Activated CD8-positive, alpha-beta memory T cell treated with anti-CD3 and anti-CD28 coated beads, Interleukin-2, amount 10 ng/mL, durations not matched to agents 7 days and 5 days (primary cell): ENCODE results near the gene IP6K3. TPM values are rescaled to one million over a fixed set of nuclear protein-coding genes. Genes with fewer than 3 reads are reported as not detected.

Experiments used
- ATAC-seq: fragments of 150-1000 bp; cut with Tn5 transposase; one replicate; pipeline ENCODE4 v1.10.0; 2021; ENCODE audit warnings: moderate library complexity
- CTCF ChIA-PET: fragments of 350-600 bp; sonication (Branson Sonifier 250); formaldehyde crosslinking; loops from one replicate; lab custom pipeline; 2021; ENCODE audit warnings: antibody characterized with exemption; lab: Charles Lee
- DNase-seq: peaks from one replicate; pipeline ENCODE4 v3.0.0-alpha.2; 2020
- H3K27ac Mint-ChIP-seq: one replicate; pipeline ENCODE4 v1.8.0; 2021; ENCODE audit warnings: mild to moderate bottlenecking, mixed read lengths
- H3K27me3 Mint-ChIP-seq: one replicate; pipeline ENCODE4 v1.8.0; 2021; ENCODE audit warnings: mixed read lengths
- H3K36me3 Mint-ChIP-seq: one replicate; pipeline ENCODE4 v1.8.0; 2021; ENCODE audit warnings: mild to moderate bottlenecking, mixed read lengths
- H3K4me1 Mint-ChIP-seq: one replicate; pipeline ENCODE4 v1.8.0; 2021; ENCODE audit warnings: mixed read lengths
- H3K4me3 Mint-ChIP-seq: one replicate; pipeline ENCODE4 v1.8.0; 2021; ENCODE audit warnings: mild to moderate bottlenecking, moderate library complexity, mixed read lengths
- H3K9me3 Mint-ChIP-seq: one replicate; pipeline ENCODE4 v1.8.0; 2022; ENCODE audit warnings: low read depth, mixed read lengths
- total RNA-seq, 2 experiments: library from RNA; stranded (reverse); gene quantifications; one replicate each; pipeline ENCODE4 v1.2.3, GENCODE V29; 2021

The IP6K3 gene
- total RNA-seq, 2 experiments from 2014 or later = not detected

- Mint-ChIP-seq H3K4me3 (no peak overlapping the region), H3K36me3 (no peaks in the 10 kb centered on the region), H3K4me1 (no peaks in the 10 kb centered on the region), H3K9me3 (no peaks in the 10 kb centered on the region), H3K27ac (no peak overlapping the region), H3K27me3 (peaks cover 4% of the 10 kb centered on the region)
- CTCF ChIA-PET = interaction anchor here (1.0 kb wide), 1 partner anchor 19 kb away, joined by 3 read pairs; no protein-coding TSS in a partner anchor
- DNase-seq (no peak), ATAC-seq (no peak)
Measured at GRCh38 chr6:33751771-33752645, 5.3 kb upstream of the IP6K3 start.

- ATAC-seq = no peak
- H3K4me1 Mint-ChIP-seq = no peaks in the 10 kb centered on the region
- CTCF ChIA-PET = interaction anchor here (1.0 to 1.8 kb wide), 4 partner anchors 12 to 39 kb away, joined by 3 to 9 read pairs (median 4); partner anchors contain the start of gene UQCC2
- no peaks in the 10 kb centered on the region for H3K36me3 Mint-ChIP-seq
- H3K9me3 Mint-ChIP-seq = no peaks in the 10 kb centered on the region
- H3K27ac Mint-ChIP-seq = no peak overlapping the region
- no peak for DNase-seq
- no peaks in the 10 kb centered on the region for H3K27me3 Mint-ChIP-seq
- H3K4me3 Mint-ChIP-seq = no peak overlapping the region
Measured at GRCh38 chr6:33750244-33750991, 3.7 kb upstream of the IP6K3 start.

DNA sequence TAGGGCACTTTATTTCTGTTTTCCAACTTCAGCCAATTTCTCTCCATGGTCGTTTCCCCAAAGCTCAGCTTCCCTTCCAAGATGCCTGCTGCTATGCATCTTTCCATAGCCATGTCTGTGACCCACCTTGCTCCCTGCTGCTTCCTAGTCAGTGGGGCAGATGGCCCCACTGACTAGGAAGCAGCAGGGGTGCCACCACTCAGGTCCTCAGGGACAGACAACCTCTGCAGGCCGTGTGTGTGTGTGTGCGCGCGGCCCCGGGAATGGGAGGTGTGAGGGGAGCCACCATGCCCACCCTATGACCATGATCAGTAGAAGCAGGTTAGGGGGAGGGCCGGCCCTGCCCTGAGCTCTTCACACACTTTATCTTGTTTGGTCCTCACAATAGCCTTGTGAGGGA, 2.7 kb upstream of the IP6K3 start:
- H3K36me3 Mint-ChIP-seq = no peaks in the 10 kb centered on the region
- H3K4me3 Mint-ChIP-seq = no peak overlapping the region
- H3K4me1 Mint-ChIP-seq = no peaks in the 10 kb centered on the region
- ATAC-seq = no peak
- DNase-seq = no peak
- H3K27me3 Mint-ChIP-seq = peaks cover under 1% of the 10 kb centered on the region
- CTCF ChIA-PET = interaction anchor here (1.0 to 1.8 kb wide), 4 partner anchors 13 to 38 kb away, joined by 3 to 9 read pairs (median 4); partner anchors contain the start of gene UQCC2
- no peaks in the 10 kb centered on the region for H3K9me3 Mint-ChIP-seq
- no peak overlapping the region for H3K27ac Mint-ChIP-seq

GRCh38 chr6:33748841-33749240, 2.1 kb upstream of the IP6K3 start:
- Mint-ChIP-seq H3K4me1 (no peaks in the 10 kb centered on the region), H3K9me3 (no peaks in the 10 kb centered on the region), H3K27ac (no peak overlapping the region), H3K27me3 (peaks cover 6% of the 10 kb centered on the region), H3K4me3 (no peak overlapping the region), H3K36me3 (no peaks in the 10 kb centered on the region)
- CTCF ChIA-PET = interaction anchor here (0.7 to 1.8 kb wide), 2 partner anchors 14 to 127 kb away, joined by 4 to 5 read pairs; no protein-coding TSS in a partner anchor
- ATAC-seq (no peak), DNase-seq (no peak)

GRCh38 chr6:33747823-33748222, 1.1 kb upstream of the IP6K3 start:
- H3K27ac Mint-ChIP-seq = no peak overlapping the region
- H3K4me1 Mint-ChIP-seq = no peaks in the 10 kb centered on the region
- ATAC-seq (no peak), DNase-seq (no peak)
- no peak overlapping the region for H3K4me3 Mint-ChIP-seq
- no peaks in the 10 kb centered on the region for H3K36me3 Mint-ChIP-seq
- peaks cover 15% of the 10 kb centered on the region for H3K27me3 Mint-ChIP-seq
- CTCF ChIA-PET = interaction anchor here (1.1 kb wide), 1 partner anchor 37 kb away, joined by 4 read pairs; the partner anchor contains the start of gene UQCC2
- no peaks in the 10 kb centered on the region for H3K9me3 Mint-ChIP-seq

DNA sequence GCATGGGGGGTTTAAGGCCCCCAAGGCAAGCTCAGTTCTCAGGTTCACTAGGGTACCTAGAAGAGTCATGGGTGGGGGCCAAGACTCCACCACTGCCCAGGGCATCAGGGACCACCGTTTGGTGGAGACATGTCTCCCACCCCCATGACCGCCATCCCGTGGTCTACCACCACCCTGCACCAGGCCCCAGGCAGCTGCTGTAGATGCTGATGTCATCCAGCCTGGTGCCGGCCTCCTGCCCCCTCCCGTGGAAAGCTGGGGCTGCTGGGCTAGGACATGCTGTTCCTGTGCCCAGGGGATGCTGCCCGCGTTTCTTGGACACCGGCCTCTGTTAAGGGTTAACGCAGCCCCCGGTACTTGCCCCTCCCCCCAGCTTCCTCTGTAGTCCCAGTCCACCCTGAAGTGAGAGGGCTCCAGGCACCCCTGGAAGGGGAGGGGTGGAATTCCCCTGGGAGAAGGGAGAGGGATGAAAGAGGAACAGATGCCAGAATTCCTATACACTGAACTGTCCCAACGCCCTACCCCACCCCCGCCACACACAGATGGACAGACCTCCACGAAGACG, 587 bp downstream of the IP6K3 start:
- CTCF ChIA-PET = interaction anchor here (0.8 to 4.4 kb wide), 7 partner anchors 15 to 290 kb away, joined by 3 to 28 read pairs (median 5); partner anchors contain the start of gene UQCC2
- no peaks in the 10 kb centered on the region for H3K9me3 Mint-ChIP-seq
- no peak for DNase-seq
- no peak overlapping the region for H3K27ac Mint-ChIP-seq
- H3K27me3 Mint-ChIP-seq = peaks cover 18% of the 10 kb centered on the region
- no peaks in the 10 kb centered on the region for H3K4me1 Mint-ChIP-seq
- H3K4me3 Mint-ChIP-seq = no peak overlapping the region
- no peak for ATAC-seq
- no peaks in the 10 kb centered on the region for H3K36me3 Mint-ChIP-seq

- no peak for DNase-seq
- no peaks in the 10 kb centered on the region for H3K4me1 Mint-ChIP-seq
- no peaks in the 10 kb centered on the region for H3K36me3 Mint-ChIP-seq
- ATAC-seq = no peak
- H3K4me3 Mint-ChIP-seq = no peak overlapping the region
- CTCF ChIA-PET = interaction anchor here (0.9 to 4.4 kb wide), 10 partner anchors 12 to 411 kb away, joined by 3 to 28 read pairs (median 5); partner anchors contain the start of gene UQCC2
- peaks cover 18% of the 10 kb centered on the region for H3K27me3 Mint-ChIP-seq
- no peak overlapping the region for H3K27ac Mint-ChIP-seq
- H3K9me3 Mint-ChIP-seq = no peaks in the 10 kb centered on the region
Measured at GRCh38 chr6:33745548-33745947, 1.2 kb downstream of the IP6K3 start.

DNA sequence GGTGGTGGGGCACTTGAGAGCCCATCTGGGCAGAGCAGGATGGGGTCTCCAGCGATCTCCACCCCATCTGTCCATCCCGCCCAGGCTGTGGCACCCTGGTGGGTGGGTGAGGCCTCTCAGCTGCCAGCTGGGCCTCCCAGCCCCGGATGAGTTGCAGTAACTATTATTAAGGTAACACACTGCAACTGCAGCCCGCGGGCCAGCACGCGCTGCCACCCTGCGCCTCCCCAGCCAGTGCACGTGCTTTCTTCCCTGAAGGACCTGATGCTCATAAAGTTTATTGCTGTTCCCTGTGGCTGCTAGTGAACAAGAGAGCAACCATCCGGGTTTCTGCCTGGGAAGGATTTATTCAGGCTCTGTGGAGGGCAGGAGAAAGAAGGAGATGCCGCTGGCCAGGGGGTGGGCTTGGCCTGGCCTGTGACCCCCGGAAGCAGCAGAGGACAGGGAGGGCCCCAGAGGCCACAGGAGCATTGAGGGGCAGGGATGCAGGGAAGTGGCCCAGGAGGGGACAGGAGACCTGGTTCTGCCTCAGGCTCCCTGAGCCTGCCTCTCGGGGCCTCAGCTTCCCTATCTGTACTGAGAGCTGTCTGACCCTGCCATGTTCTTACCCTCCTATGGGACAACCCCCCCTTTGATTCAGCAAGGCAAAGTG, 1.7 kb downstream of the IP6K3 start:
- peaks cover 18% of the 10 kb centered on the region for H3K27me3 Mint-ChIP-seq
- ATAC-seq = no peak

GRCh38 chr6:33744001-33744848, 2.5 kb downstream of the IP6K3 start:
- Mint-ChIP-seq H3K27me3 (peaks cover 18% of the 10 kb centered on the region), H3K4me1 (no peaks in the 10 kb centered on the region), H3K9me3 (no peaks in the 10 kb centered on the region), H3K27ac (no peak overlapping the region), H3K36me3 (no peaks in the 10 kb centered on the region), H3K4me3 (no peak overlapping the region)
- CTCF ChIA-PET = interaction anchor here (0.6 to 4.4 kb wide), 32 partner anchors 9 to 413 kb away, joined by 3 to 28 read pairs (median 4); partner anchors contain the start of gene UQCC2
- peak; percentile 80 for DNase-seq
- peak; percentile 78 for ATAC-seq

More for the DNA sequence above, 1.7 kb downstream of the IP6K3 start:
- no peak for DNase-seq
- CTCF ChIA-PET = interaction anchor here (0.6 to 4.4 kb wide), 22 partner anchors 10 to 413 kb away, joined by 3 to 28 read pairs (median 6); partner anchors contain the start of gene UQCC2
- Mint-ChIP-seq H3K9me3 (no peaks in the 10 kb centered on the region), H3K4me3 (no peak overlapping the region), H3K36me3 (no peaks in the 10 kb centered on the region), H3K27ac (no peak overlapping the region), H3K4me1 (no peaks in the 10 kb centered on the region)

DNA sequence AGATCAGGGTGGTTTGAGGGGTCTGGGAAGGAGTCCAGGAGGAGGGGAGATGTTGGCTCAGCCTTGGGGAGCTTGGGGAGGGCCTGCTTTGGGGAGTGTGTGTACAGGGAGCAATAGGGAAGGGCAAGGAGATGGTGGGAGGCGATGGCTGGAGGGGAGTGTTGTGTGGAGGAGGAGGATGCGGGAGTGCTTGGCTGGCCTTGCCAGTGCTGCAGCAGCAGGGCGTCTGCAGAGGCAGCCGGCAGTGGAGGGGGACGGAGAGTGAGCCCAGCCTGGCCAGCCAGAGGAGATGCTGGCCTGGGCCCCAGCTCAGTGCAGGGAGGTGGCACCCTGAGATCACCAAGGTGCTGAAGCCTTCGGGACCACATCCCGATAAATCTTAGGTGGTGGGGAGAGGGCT, 3.9 kb downstream of the IP6K3 start:
- CTCF ChIA-PET = interaction anchor here (1.1 to 4.4 kb wide), 11 partner anchors 14 to 411 kb away, joined by 3 to 28 read pairs (median 9); partner anchors contain the start of gene UQCC2
- Mint-ChIP-seq H3K4me3 (no peak overlapping the region), H3K36me3 (no peaks in the 10 kb centered on the region), H3K27me3 (peaks cover 18% of the 10 kb centered on the region), H3K27ac (no peak overlapping the region), H3K4me1 (no peaks in the 10 kb centered on the region), H3K9me3 (no peaks in the 10 kb centered on the region)
- no peak for DNase-seq
- no peak for ATAC-seq

GRCh38 chr6:33742092-33742491, 4.6 kb downstream of the IP6K3 start:
- Mint-ChIP-seq H3K27me3 (peaks cover 18% of the 10 kb centered on the region), H3K9me3 (no peaks in the 10 kb centered on the region), H3K4me3 (no peak overlapping the region), H3K27ac (no peak overlapping the region), H3K36me3 (no peaks in the 10 kb centered on the region), H3K4me1 (no peaks in the 10 kb centered on the region)
- CTCF ChIA-PET = interaction anchor here (1.2 to 4.4 kb wide), 2 partner anchors 19 to 286 kb away, joined by 3 to 28 read pairs; no protein-coding TSS in a partner anchor
- no peak for DNase-seq
- ATAC-seq = no peak
